Thyroid gland (tissue), 4 donors: ENCODE results near the gene WNK2.

Experiments
- POLR2A ChIP-seq, 2 donors: fragments of 450-650 bp; IDR thresholded peaks; one replicate each; pipeline ENCODE4 v1.6.1; 2017; ENCODE audit warnings: antibody characterized with exemption in 2 of 2, mild to moderate bottlenecking in 2 of 2, moderate library complexity in 1 of 2
- TF ChIP-seq, protein P1 (sequence below), 6 experiments: fragments of 200-600 bp in 3 of 6; fragments of 450-650 bp in 3 of 6; sonication (generic) in 3 of 6; IDR thresholded peaks; one replicate each; pipeline ENCODE4 v1.5.1; 2016 to 2019; ENCODE audit warnings: antibody characterized with exemption in 6 of 6, mild to moderate bottlenecking in 2 of 6, inconsistent platforms in 1 of 6, moderate library complexity in 1 of 6

DNA sequence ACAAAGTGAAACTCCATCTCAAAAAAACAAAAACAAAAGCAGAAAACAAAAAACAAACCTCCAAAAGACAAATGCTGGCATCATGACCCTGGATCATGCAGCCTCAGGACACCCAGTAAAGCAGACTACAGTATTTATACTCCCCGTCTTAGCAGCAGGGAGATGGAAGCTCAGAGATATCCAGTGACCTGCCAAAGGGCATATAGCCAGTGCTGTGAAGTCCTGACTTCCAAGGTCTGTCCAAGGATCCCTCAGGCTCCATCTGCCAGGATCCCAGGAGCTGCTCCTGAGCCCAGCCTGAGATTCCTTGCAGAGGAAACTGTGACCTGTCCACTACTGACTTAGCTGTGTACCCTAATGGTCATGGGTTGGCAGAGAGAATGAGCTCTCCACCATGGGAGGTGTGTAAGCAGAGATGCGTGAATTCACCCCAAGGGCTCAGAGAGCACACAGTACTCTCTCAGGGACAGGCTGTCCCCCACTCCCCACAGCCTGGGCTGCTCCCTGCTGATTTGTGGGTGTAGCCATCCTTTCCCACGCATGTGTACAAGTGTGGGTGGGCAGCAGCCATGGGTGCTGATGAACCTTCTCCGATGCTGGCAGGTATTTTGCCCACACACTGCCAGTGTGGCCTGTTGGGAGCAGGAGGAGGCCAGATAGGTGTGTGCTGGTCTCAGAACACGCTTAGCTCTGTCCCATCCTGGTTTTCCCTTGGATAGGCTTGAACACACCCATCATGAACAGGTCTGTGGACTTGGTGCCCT is 2.1 kb upstream of the WNK2 start:
- TF ChIP-seq, protein P1, sequence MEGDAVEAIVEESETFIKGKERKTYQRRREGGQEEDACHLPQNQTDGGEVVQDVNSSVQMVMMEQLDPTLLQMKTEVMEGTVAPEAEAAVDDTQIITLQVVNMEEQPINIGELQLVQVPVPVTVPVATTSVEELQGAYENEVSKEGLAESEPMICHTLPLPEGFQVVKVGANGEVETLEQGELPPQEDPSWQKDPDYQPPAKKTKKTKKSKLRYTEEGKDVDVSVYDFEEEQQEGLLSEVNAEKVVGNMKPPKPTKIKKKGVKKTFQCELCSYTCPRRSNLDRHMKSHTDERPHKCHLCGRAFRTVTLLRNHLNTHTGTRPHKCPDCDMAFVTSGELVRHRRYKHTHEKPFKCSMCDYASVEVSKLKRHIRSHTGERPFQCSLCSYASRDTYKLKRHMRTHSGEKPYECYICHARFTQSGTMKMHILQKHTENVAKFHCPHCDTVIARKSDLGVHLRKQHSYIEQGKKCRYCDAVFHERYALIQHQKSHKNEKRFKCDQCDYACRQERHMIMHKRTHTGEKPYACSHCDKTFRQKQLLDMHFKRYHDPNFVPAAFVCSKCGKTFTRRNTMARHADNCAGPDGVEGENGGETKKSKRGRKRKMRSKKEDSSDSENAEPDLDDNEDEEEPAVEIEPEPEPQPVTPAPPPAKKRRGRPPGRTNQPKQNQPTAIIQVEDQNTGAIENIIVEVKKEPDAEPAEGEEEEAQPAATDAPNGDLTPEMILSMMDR (IDR thresholded peaks at IDR 0.05), result no peak
- TF ChIP-seq POLR2A (IDR thresholded peaks at IDR 0.05), result no peak
